HepG2 (cell line): ENCODE data around the gene PTTG1IP2. TPM values are rescaled to one million over a fixed set of nuclear protein-coding genes. Genes with fewer than 3 reads are reported as not detected.

Experiments
- ATAC-seq: fragments of 200-7000 bp; cut with Tn5 transposase; 3 replicates; pipeline ENCODE4 v1.9.1; 2020; ENCODE audit warnings: mild to moderate bottlenecking, moderate library complexity
- BruUV-seq: library from RNA; stranded (reverse); fragments of 400-500 nt; replicated peaks from 2 replicates; lab custom pipeline; 2021; lab: Mats Ljungman, UMichigan
- CTCF ChIA-PET: fragments of 300-600 bp; formaldehyde crosslinking; extraction: SDS; loops from one replicate; lab custom pipeline; 2021; ENCODE audit warnings: low total read pairs, inconsistent platforms, low intra/inter-chr PET ratio; lab: Yijun Ruan, JAX
- POLR2A ChIA-PET: fragments of 350-600 bp; sonication (Branson Sonifier 250); formaldehyde crosslinking; loops from one replicate; lab custom pipeline; 2020; ENCODE audit warnings: antibody characterized with exemption, inconsistent platforms; lab: Yijun Ruan, JAX
- DNase-seq: peaks from one replicate; pipeline ENCODE4 v3.0.0-alpha.2; 2015; ENCODE audit warnings: low spot score
- FAIRE-seq: peaks from 3 replicates; lab custom pipeline; 2011; peaks lifted over from hg19 to GRCh38; lab: Jason Lieb, UNC
- H2AFZ ChIP-seq: one replicate; pipeline ENCODE4 v1.6.1; 2011; ENCODE audit warnings: low read length, inconsistent platforms
- H3K27ac ChIP-seq: fragments of 300-600 bp; 3 replicates; pipeline ENCODE4 v1.8.0; 2011; ENCODE audit warnings: mixed run types, mild to moderate bottlenecking, mixed read lengths, low read length, inconsistent platforms; ENCODE audit not compliant: insufficient read depth; ENCODE audit errors: extremely low read length
- H3K27me3 ChIP-seq, 2 experiments: fragments of 200-600 bp in 1 of 2; 2 replicates in 1 of 2; 3 replicates in 1 of 2; pipeline versions ENCODE4 v1.6.0 to v1.8.0; 2011; ENCODE audit warnings: low read length in 2 of 2, mild to moderate bottlenecking in 2 of 2, moderate library complexity in 2 of 2, inconsistent platforms in 1 of 2; ENCODE audit not compliant: insufficient read depth in 2 of 2, control insufficient read depth in 1 of 2
- H3K36me3 ChIP-seq, 2 experiments: fragments of 200-600 bp in 1 of 2; replicated peaks in 1 of 2; 2 replicates in 1 of 2; 3 replicates in 1 of 2; pipeline versions ENCODE4 v1.5.1 to v1.8.0; 2011; ENCODE audit warnings: low read length in 2 of 2, inconsistent platforms in 1 of 2; ENCODE audit not compliant: insufficient read depth in 2 of 2, control insufficient read depth in 1 of 2
- H3K4me1 ChIP-seq: 2 replicates; pipeline ENCODE4 v1.5.1; 2012; ENCODE audit warnings: low read length, inconsistent platforms; ENCODE audit not compliant: insufficient read depth
- H3K4me2 ChIP-seq: 2 replicates; pipeline ENCODE4 v1.6.0; 2011; ENCODE audit warnings: low read depth, low read length, inconsistent platforms
- H3K4me3 ChIP-seq, 3 experiments: fragments of 200-600 bp in 1 of 3; sonication (generic), shearing (Covaris generic) in 1 of 3; replicated peaks in 1 of 3; 2 replicates each; pipeline ENCODE4 v1.5.1; 2011 to 2016; ENCODE audit warnings: low read length in 3 of 3, inconsistent platforms in 2 of 3, low read depth in 2 of 3, mild to moderate bottlenecking in 2 of 3, control low read depth in 1 of 3, mixed read lengths in 1 of 3; ENCODE audit not compliant: insufficient read depth in 1 of 3
- H3K79me2 ChIP-seq: one replicate; pipeline ENCODE4 v1.6.1; 2011; ENCODE audit warnings: low read length, inconsistent platforms; ENCODE audit not compliant: insufficient read depth
- H3K9ac ChIP-seq: 2 replicates; pipeline ENCODE4 v1.6.0; 2011; ENCODE audit warnings: mild to moderate bottlenecking, low read depth, low read length, inconsistent platforms; ENCODE audit not compliant: insufficient read depth
- H3K9me3 ChIP-seq: 2 replicates; pipeline ENCODE4 v1.5.1; 2012; ENCODE audit warnings: mild to moderate bottlenecking, low read length
- H4K20me1 ChIP-seq: 2 replicates; pipeline ENCODE4 v1.6.0; 2011; ENCODE audit warnings: inconsistent platforms, mild to moderate bottlenecking, low read length, moderate library complexity; ENCODE audit not compliant: insufficient read depth
- ATRX ChIP-seq: sonication (generic); formaldehyde crosslinking; IDR thresholded peaks from 2 replicates; pipeline ENCODE4 v1.4.0; 2020; ENCODE audit warnings: missing genetic modification reagents, borderline replicate concordance
- CEBPB ChIP-seq: IDR thresholded peaks from 2 replicates; pipeline ENCODE4 v1.6.1; 2011; ENCODE audit warnings: low read depth, low read length, improper control_type of control experiment, borderline replicate concordance
- PHF21A ChIP-seq: sonication (generic); formaldehyde crosslinking; IDR thresholded peaks from 2 replicates; pipeline ENCODE4 v1.5.0; 2020; ENCODE audit warnings: mild to moderate bottlenecking, missing genetic modification reagents
- STAG1 ChIP-seq: sonication (generic); formaldehyde crosslinking; IDR thresholded peaks from 2 replicates; pipeline ENCODE4 v1.4.0; 2020; ENCODE audit warnings: missing genetic modification reagents
- WGBS: methylation state at CpG from one replicate; pipeline ENCODE4 v1.1.6; 2017; ENCODE audit warnings: low lambda C conversion rate; 5-methylcytosine and 5-hydroxymethylcytosine counted together
- in situ Hi-C: cut with HindIII; loops from 2 replicates; pipeline ENCODE4 v1.10.0; 2017; ENCODE audit warnings: low pct_unique_long_range_greater_than_20kb; ENCODE audit not compliant: extremely low pct_ligation_motif_present
- intact Hi-C: fragments of 100-400 bp; cut with micrococcal nuclease; formaldehyde crosslinking; loops from one replicate; pipeline ENCODE4 v1.10.0; 2022; ENCODE audit not compliant: unreplicated experiment
- polyA plus RNA-seq, 8 experiments: library from polyadenylated mRNA; depleted of rRNA in 3 of 8; stranded (reverse) in 7 of 8; unstranded in 1 of 8; fragments of >200 nt; fragmentation: Illumina TruSeq in 4 of 8; extraction: Trizol in 4 of 8; gene quantifications; 2 replicates each; pipeline versions ENCODE4 v1.2.1 to v1.2.3, GENCODE V29; 2011 to 2016; ENCODE audit warnings: low read depth in 4 of 8, missing spikeins in 1 of 8, mixed read lengths in 1 of 8; ENCODE audit not compliant: insufficient read depth in 1 of 8
- total RNA-seq, 5 experiments: library from RNA; depleted of rRNA; stranded (reverse); fragments of >200 nt; fragmentation: Illumina TruSeq; extraction: Trizol; gene quantifications; 2 replicates each; pipeline ENCODE4 v1.2.3, GENCODE V29; 2016; ENCODE audit warnings: low read depth in 1 of 5

The PTTG1IP2 gene
- total and polyA plus RNA-seq, 2 of the 13 experiments (the other 11 are each of a cell fraction or from before 2014, with no cell fraction given): not detected

GRCh38 chr7:90552521-90552920 lies 83.1 kb downstream of the PTTG1IP2 start:
- 6% methylated on average over 1 of the region's 1 CpG for WGBS
- DNase-seq (no peak), ATAC-seq (no peak), FAIRE-seq (no peak)
- no peak overlapping the region for H3K27ac ChIP-seq
- no peak overlapping the region for H3K9ac ChIP-seq
- no peaks in the 10 kb centered on the region for H3K27me3 ChIP-seq
- POLR2A ChIA-PET: no interaction called here
- no peak overlapping the region for H3K4me3 ChIP-seq
- TF ChIP-seq STAG1: peak; percentile 19; the same call in 1 of the 2 replicates
- no peak for TF ChIP-seq ATRX (CRISPR knock-in tag)
- in situ Hi-C loops (no loop called here), intact Hi-C loops (loop anchor here (1.0 kb wide), 1 partner anchor 77 kb away; no protein-coding TSS in a partner anchor)
- H3K36me3 ChIP-seq: no peaks in the 10 kb centered on the region
- H3K79me2 ChIP-seq: no peaks in the 10 kb centered on the region
- no peak overlapping the region for H2AFZ ChIP-seq
- no peaks in the 10 kb centered on the region for H4K20me1 ChIP-seq
- BruUV-seq: no TSS peak
- H3K4me1 ChIP-seq: peaks cover 6% of the 10 kb centered on the region; the same call in 1 of the 2 replicates
- no peak overlapping the region for H3K4me2 ChIP-seq
- CTCF ChIA-PET: no interaction called here
- H3K9me3 ChIP-seq: no peaks in the 10 kb centered on the region

GRCh38 chr7:90560730-90561129 lies 91.3 kb downstream of the PTTG1IP2 start:
- ATAC-seq: no peak
- intact Hi-C loops: no loop called here
- TF ChIP-seq PHF21A (CRISPR knock-in tag) (no peak), CEBPB (peak; percentile 28; the same call in 1 of the 2 replicates)
- TF ChIP-seq, all 625 proteins: peak for 1
- no peaks in the 10 kb centered on the region for H4K20me1 ChIP-seq
- ChIA-PET CTCF (no interaction called here), POLR2A (no interaction called here)
- FAIRE-seq (no peak), DNase-seq (no peak)
- no TSS peak for BruUV-seq
- H3K4me3 ChIP-seq: no peak overlapping the region
- H3K9ac ChIP-seq: no peak overlapping the region
- no peaks in the 10 kb centered on the region for H3K9me3 ChIP-seq
- H3K27me3 ChIP-seq: no peaks in the 10 kb centered on the region
- 3% methylated on average over 1 of the region's 1 CpG for WGBS
- no peaks in the 10 kb centered on the region for H3K4me1 ChIP-seq
- no peaks in the 10 kb centered on the region for H3K36me3 ChIP-seq
- H2AFZ ChIP-seq: no peak overlapping the region
- H3K27ac ChIP-seq: no peak overlapping the region
- no peaks in the 10 kb centered on the region for H3K79me2 ChIP-seq
- in situ Hi-C loops: no loop called here
- H3K4me2 ChIP-seq: no peak overlapping the region

Other genes starting within 250 kb of the PTTG1IP2 start
- gene CFAP69, start 224.5 kb upstream of the PTTG1IP2 start, total RNA-seq (2016; rRNA removed; fragmentation: Illumina TruSeq; extraction: Trizol): 2.7 and 4.0 TPM in 2 replicates
- 2.2 and 2.4 TPM in 2 replicates for gene CFAP69, start 224.5 kb upstream of the PTTG1IP2 start, polyA plus RNA-seq (2011; rRNA removed)
- gene FAM237B, start 148.3 kb upstream of the PTTG1IP2 start, total RNA-seq (2016; rRNA removed; fragmentation: Illumina TruSeq; extraction: Trizol): not detected in 2 replicates
- not detected in 2 replicates for gene FAM237B, start 148.3 kb upstream of the PTTG1IP2 start, polyA plus RNA-seq (2011; rRNA removed)
- gene GTPBP10, start 122.9 kb upstream of the PTTG1IP2 start, total RNA-seq (2016; rRNA removed; fragmentation: Illumina TruSeq; extraction: Trizol): 38.7 and 54.6 TPM in 2 replicates
- gene GTPBP10, start 122.9 kb upstream of the PTTG1IP2 start, polyA plus RNA-seq (2011; rRNA removed): 10.6 and 13.3 TPM in 2 replicates
- gene CLDN12, start 66.2 kb upstream of the PTTG1IP2 start, total RNA-seq (2016; rRNA removed; fragmentation: Illumina TruSeq; extraction: Trizol): 32.0 and 44.1 TPM in 2 replicates
- 114 and 124 TPM in 2 replicates for gene CLDN12, start 66.2 kb upstream of the PTTG1IP2 start, polyA plus RNA-seq (2011; rRNA removed)
- gene CDK14, start 126.7 kb downstream of the PTTG1IP2 start, total RNA-seq (2016; rRNA removed; fragmentation: Illumina TruSeq; extraction: Trizol): 0.66 and 0.71 TPM in 2 replicates
- 0.16 and 0.26 TPM in 2 replicates for gene CDK14, start 126.7 kb downstream of the PTTG1IP2 start, polyA plus RNA-seq (2011; rRNA removed)